Measurements from ENCODE around the gene ABCF3. TPM values are rescaled to one million over a fixed set of nuclear protein-coding genes. Genes with fewer than 3 reads are reported as not detected.

The ABCF3 gene
- total RNA-seq, 4 donors from 2014 or later = 51.1 to 83.4 (median 72.6) TPM

DNA sequence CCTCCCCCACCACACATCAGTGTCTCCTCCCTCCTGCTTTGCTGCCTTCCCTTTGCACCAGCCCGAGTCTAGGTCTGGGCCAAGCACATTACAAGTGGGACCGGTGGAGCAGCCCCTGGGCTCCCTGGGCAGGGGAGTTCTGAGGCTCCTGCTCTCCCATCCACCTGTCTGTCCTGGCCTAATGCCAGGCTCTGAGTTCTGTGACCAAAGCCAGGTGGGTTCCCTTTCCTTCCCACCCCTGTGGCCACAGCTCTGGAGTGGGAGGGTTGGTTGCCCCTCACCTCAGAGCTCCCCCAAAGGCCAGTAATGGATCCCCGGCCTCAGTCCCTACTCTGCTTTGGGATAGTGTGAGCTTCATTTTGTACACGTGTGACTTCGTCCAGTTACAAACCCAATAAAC, 2.3 kb upstream of the ABCF3 start:
- intact Hi-C loops (cut with DNase I) = loop anchor here (5.0 kb wide), 1 partner anchor 41 kb away; no protein-coding TSS in a partner anchor

DNA sequence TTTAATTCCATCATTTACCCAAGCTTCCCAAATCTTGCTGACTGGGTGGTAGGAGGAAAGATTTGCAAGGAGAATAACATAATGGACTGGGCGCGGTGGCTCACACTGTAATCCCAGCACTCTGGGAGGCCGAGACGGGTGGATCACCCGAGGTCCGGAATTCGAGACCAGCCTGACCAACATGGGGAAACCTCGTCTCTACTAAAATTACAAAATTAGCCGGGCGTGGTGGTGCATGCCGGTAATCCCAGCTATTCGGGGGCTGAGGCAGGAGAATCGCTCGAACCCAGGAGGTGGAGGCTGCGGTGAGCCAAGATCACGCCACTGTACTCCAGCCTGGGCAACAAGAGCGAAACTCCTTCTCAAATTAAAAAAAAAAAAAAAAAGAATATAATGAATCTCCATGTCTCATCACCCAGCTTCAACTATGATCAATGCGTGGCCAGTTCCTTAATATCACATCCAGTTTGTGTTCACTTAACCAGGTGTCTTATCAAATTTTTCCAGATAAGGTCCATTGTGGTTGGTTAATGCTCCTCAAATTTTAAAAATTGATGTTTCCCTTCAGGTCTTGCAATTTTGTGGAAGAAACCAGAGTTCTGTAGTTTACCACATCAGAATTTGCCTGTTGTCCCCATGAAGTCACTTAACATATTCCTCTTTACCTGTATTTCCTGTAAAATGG, 1.3 kb upstream of the ABCF3 start:
- TF ChIP-seq CTCF (IDR thresholded peaks at IDR 0.05) (no peak), POLR2A (IDR thresholded peaks at IDR 0.05) (no peak)
- Histone ChIP-seq H3K4me1 (peaks cover 17 to 19% of the 10 kb centered on the region in 2 donors), H3K4me3 (replicated peaks in 1 of 3) (no peak overlapping the region), H3K27me3 (no peaks in the 10 kb centered on the region), H3K9me3 (no peaks in the 10 kb centered on the region), H3K27ac (peak overlapping the region in 1 of 3 donors; percentile 54), H3K36me3 (peaks cover 53 to 54% of the 10 kb centered on the region in 2 donors)
- no peak for DNase-seq
- intact Hi-C loops (cut with DNase I) = loop anchor here (5.0 kb wide), 2 partner anchors 42 to 58 kb away; no protein-coding TSS in a partner anchor
- WGBS, 2 donors = 93 to 95% methylated on average over 18 of the region's 18 CpGs

More for the DNA sequence above, 2.3 kb upstream of the ABCF3 start:
- no peak overlapping the region for H3K4me3 ChIP-seq (replicated peaks in 1 of 3)
- H3K9me3 ChIP-seq = no peaks in the 10 kb centered on the region
- peaks cover 54 to 55% of the 10 kb centered on the region in 2 donors for H3K36me3 ChIP-seq
- peaks cover 17 to 19% of the 10 kb centered on the region in 2 donors for H3K4me1 ChIP-seq
- 88 to 98% methylated on average over 5 of the region's 5 CpGs for WGBS, 2 donors
- no peak overlapping the region for H3K27ac ChIP-seq
- no peak for DNase-seq
- TF ChIP-seq POLR2A (IDR thresholded peaks at IDR 0.05) (no peak), CTCF (IDR thresholded peaks at IDR 0.05) (no peak)
- no peaks in the 10 kb centered on the region for H3K27me3 ChIP-seq

GRCh38 chr3:184185461-184186183, 377 bp upstream of the ABCF3 start:
- no peaks in the 10 kb centered on the region for H3K27me3 ChIP-seq
- WGBS, 2 donors = 6 to 7% methylated on average over 27 to 28 of the region's 55 CpGs

GRCh38 chr3:184186902-184187207, 856 bp downstream of the ABCF3 start:
- Histone ChIP-seq H3K27ac (peak overlapping the region in 1 of 3 donors; percentile 65), H3K4me1 (peaks cover 17 to 19% of the 10 kb centered on the region in 2 donors), H3K27me3 (no peaks in the 10 kb centered on the region), H3K4me3 (replicated peaks in 1 of 3) (peak overlapping the region; percentile 46 to 91 (median 56)), H3K9me3 (no peaks in the 10 kb centered on the region), H3K36me3 (peaks cover 45 to 48% of the 10 kb centered on the region in 2 donors)
- TF ChIP-seq CTCF (IDR thresholded peaks at IDR 0.05) (no peak), POLR2A (IDR thresholded peaks at IDR 0.05) (no peak)
- intact Hi-C loops (cut with DNase I) = loop anchor here (5.0 kb wide), 1 partner anchor 55 kb away; no protein-coding TSS in a partner anchor
- DNase-seq = no peak
- 18 to 24% methylated on average over 3 of the region's 3 CpGs for WGBS, 2 donors

More at GRCh38 chr3:184185461-184186183, 377 bp upstream of the ABCF3 start:
- Histone ChIP-seq H3K27ac (peak overlapping the region; percentile 54 to 74 (median 65)), H3K9me3 (no peaks in the 10 kb centered on the region), H3K36me3 (peaks cover 47 to 53% of the 10 kb centered on the region in 2 donors), H3K4me1 (peaks cover 17 to 19% of the 10 kb centered on the region in 2 donors), H3K4me3 (replicated peaks in 1 of 3) (peak overlapping the region; percentile 46 to 91 (median 56))
- DNase-seq = peak; percentile 100
- intact Hi-C loops (cut with DNase I) = loop anchor here (5.0 kb wide), 1 partner anchor 57 kb away; no protein-coding TSS in a partner anchor
- TF ChIP-seq CTCF (IDR thresholded peaks at IDR 0.05) (no peak), POLR2A (IDR thresholded peaks at IDR 0.05) (no peak)
